GM12878 (cell line): Measurements from ENCODE around the gene COL4A3.

Experiments used
- CEBPB ChIP-seq, 2 experiments: fragments of 150-350 bp in 1 of 2; IDR thresholded peaks; 2 replicates each; pipeline ENCODE4 v1.6.1; 2012 to 2014; ENCODE audit warnings: low read depth in 2 of 2, low read length in 2 of 2, borderline replicate concordance in 1 of 2, inconsistent platforms in 1 of 2
- CTCF ChIP-seq, 3 experiments: IDR thresholded peaks in 2 of 3; conservative IDR thresholded peaks in 1 of 3; 2 replicates each; pipeline ENCODE4 v1.5.1; 2011; ENCODE audit warnings: low read depth in 3 of 3, low read length in 3 of 3, mild to moderate bottlenecking in 3 of 3, control low read depth in 2 of 3, moderate library complexity in 2 of 3, inconsistent platforms in 1 of 3, mixed read lengths in 1 of 3; ENCODE audit not compliant: control insufficient read depth in 2 of 3, insufficient read depth in 1 of 3; ENCODE audit errors: extremely low read depth in 1 of 3
- EP300 ChIP-seq, 2 experiments: fragments of 150-350 bp in 1 of 2; IDR thresholded peaks; 2 replicates each; pipeline ENCODE4 v1.6.1; 2011 to 2012; ENCODE audit warnings: low read depth in 2 of 2, low read length in 2 of 2, borderline replicate concordance in 1 of 2, improper control_type of control experiment in 1 of 2, inconsistent platforms in 1 of 2; ENCODE audit not compliant: control insufficient read depth in 1 of 2
- HDAC2 ChIP-seq: fragments of 200-600 bp; sonication (generic); IDR thresholded peaks from 2 replicates; pipeline ENCODE4 v1.6.1; 2017
- MAX ChIP-seq: IDR thresholded peaks from 2 replicates; pipeline ENCODE4 v1.6.1; 2012; ENCODE audit warnings: low read depth, low read length, improper control_type of control experiment
- NFIC ChIP-seq: IDR thresholded peaks from 2 replicates; pipeline ENCODE4 v1.6.1; 2012; ENCODE audit warnings: low read depth, mild to moderate bottlenecking, inconsistent platforms, low read length, moderate library complexity
- PAX8 ChIP-seq: fragments of 450-650 bp; IDR thresholded peaks from 2 replicates; pipeline ENCODE4 v1.6.1; 2017; ENCODE audit warnings: mild to moderate bottlenecking, moderate library complexity
- POLR2A ChIP-seq: IDR thresholded peaks from 2 replicates; pipeline ENCODE4 v1.6.1; 2011; ENCODE audit warnings: low read depth, mild to moderate bottlenecking, low read length
- POLR2AphosphoS5 ChIP-seq: IDR thresholded peaks from 2 replicates; pipeline ENCODE4 v1.6.1; 2011; ENCODE audit warnings: mild to moderate bottlenecking, low read length, inconsistent platforms
- RAD51 ChIP-seq: fragments of 450-650 bp; IDR thresholded peaks from 2 replicates; pipeline ENCODE4 v1.6.1; 2016; ENCODE audit warnings: moderate library complexity, mild to moderate bottlenecking, inconsistent platforms
- SMAD1 ChIP-seq: fragments of 450-650 bp; IDR thresholded peaks from 2 replicates; pipeline ENCODE4 v1.6.1; 2018; ENCODE audit warnings: mild to moderate bottlenecking, low read depth; ENCODE audit not compliant: partially characterized antibody
- YY1 ChIP-seq: IDR thresholded peaks from 2 replicates; pipeline ENCODE4 v1.6.1; 2011; ENCODE audit warnings: low read depth, mild to moderate bottlenecking, low read length
- ZNF217 ChIP-seq: fragments of 450-650 bp; IDR thresholded peaks from 2 replicates; pipeline ENCODE4 v1.6.1; 2017; ENCODE audit warnings: antibody characterized with exemption, mild to moderate bottlenecking

GRCh38 chr2:227230151-227230550, 65.7 kb downstream of the COL4A3 start:
- TF ChIP-seq EP300 (IDR thresholded peaks at IDR 0.05; ENCODE audit: borderline replicate concordance in 1 of 2, control insufficient read depth in 1 of 2, low read depth in 2 of 2, low read length in 2 of 2) (no peak), HDAC2 (no peak), SMAD1 (no peak), CTCF (IDR thresholded peaks at IDR 0.05 in 2 of 3, conservative IDR thresholded peaks at IDR 0.05 in 1 of 3; ENCODE audit: control insufficient read depth in 2 of 3, extremely low read depth in 1 of 3, insufficient read depth in 1 of 3, low read depth in 3 of 3, low read length in 3 of 3) (no peak), MAX (no peak), YY1 (no peak), RAD51 (no peak), NFIC (no peak), PAX8 (no peak), CEBPB (IDR thresholded peaks at IDR 0.05; ENCODE audit: borderline replicate concordance in 1 of 2, low read depth in 2 of 2, low read length in 2 of 2) (no peak), POLR2A (no peak), ZNF217 (no peak), POLR2AphosphoS5 (no peak)
